A549 (cell line): ENCODE measurements around the gene ELL2. TPM values are rescaled to one million over a fixed set of nuclear protein-coding genes. Genes with fewer than 3 reads are reported as not detected.
A peak's percentile ranks its signal among the peaks of the same experiment; 100 is the strongest.

Source experiments
- ATAC-seq, 2 experiments: fragments of 200-7000 bp in 1 of 2; fragments of >200 bp in 1 of 2; cut with Nextera tagmentation in 1 of 2; cut with Tn5 transposase in 1 of 2; 3 replicates each; pipeline versions ENCODE4 v1.8.0 to v1.9.1; 2018 to 2020; ENCODE audit warnings: mild to moderate bottlenecking in 1 of 2, moderate library complexity in 1 of 2
- CTCF ChIA-PET: fragments of 300-600 bp; sonication (Branson Sonifier 250); formaldehyde crosslinking; extraction: SDS; loops from one replicate; lab custom pipeline; 2021; ENCODE audit warnings: antibody characterized with exemption, inconsistent platforms; lab: Yijun Ruan, JAX
- POLR2A ChIA-PET: fragments of 350-600 bp; formaldehyde crosslinking; extraction: SDS; loops from one replicate; lab custom pipeline; 2021; ENCODE audit warnings: antibody characterized with exemption, inconsistent platforms; lab: Yijun Ruan, JAX
- DNase-seq, 2 experiments: peaks; one replicate each; pipeline versions ENCODE4 v3.0.0 to v3.0.0-alpha.2; 2011 to 2016; ENCODE audit warnings: low read depth in 1 of 2, low spot score in 1 of 2
- FAIRE-seq: peaks from 2 replicates; lab custom pipeline; 2011; peaks lifted over from hg19 to GRCh38; lab: Jason Lieb, UNC
- H3K27ac ChIP-seq, 2 experiments: fragments of >200 bp; sonication (Bioruptor Twin); formaldehyde crosslinking; 3 replicates each; pipeline ENCODE4 v1.5.1; 2016 to 2017
- H3K4me1 ChIP-seq: fragments of >200 bp; sonication (Bioruptor Twin); formaldehyde crosslinking; 3 replicates; pipeline ENCODE4 v1.6.1; 2016
- H3K4me2 ChIP-seq: fragments of >200 bp; sonication (Bioruptor Twin); formaldehyde crosslinking; 3 replicates; pipeline ENCODE4 v1.6.1; 2016
- H3K4me3 ChIP-seq: fragments of >200 bp; sonication (Bioruptor Twin); formaldehyde crosslinking; 3 replicates; pipeline ENCODE4 v1.5.1; 2016
- H3K9me3 ChIP-seq: fragments of >200 bp; sonication (Bioruptor Twin); formaldehyde crosslinking; 3 replicates; pipeline ENCODE4 v1.6.1; 2016
- BHLHE40 ChIP-seq: IDR thresholded peaks from 2 replicates; pipeline ENCODE4 v1.6.1; 2012; ENCODE audit warnings: low read depth, low read length, inconsistent platforms
- CBX2 ChIP-seq: fragments of 200-600 bp; sonication (generic); IDR thresholded peaks from 2 replicates; pipeline ENCODE4 v1.6.1; 2016; ENCODE audit warnings: low read depth, mild to moderate bottlenecking, borderline replicate concordance
- CEBPB ChIP-seq, 2 experiments: fragments of >200 bp in 1 of 2; sonication (Bioruptor Twin) in 1 of 2; formaldehyde crosslinking in 1 of 2; IDR thresholded peaks; 2 replicates each; pipeline ENCODE4 v1.6.1; 2012 to 2016
- CHD2 ChIP-seq: fragments of 150-350 bp; IDR thresholded peaks from 2 replicates; pipeline ENCODE4 v1.6.1; 2014; ENCODE audit warnings: low read length; ENCODE audit not compliant: partially characterized antibody
- GATA3 ChIP-seq: IDR thresholded peaks from 2 replicates; pipeline ENCODE4 v1.6.1; 2012; ENCODE audit warnings: borderline replicate concordance
- HES2 ChIP-seq: fragments of >200 bp; sonication (Bioruptor Twin); formaldehyde crosslinking; IDR thresholded peaks from 2 replicates; pipeline ENCODE4 v1.6.1; 2016
- HEYL ChIP-seq: fragments of 250-450 bp; sonication (Bioruptor Pico); IDR thresholded peaks from 2 replicates; pipeline ENCODE4 v1.8.0; 2021; ENCODE audit warnings: mild to moderate bottlenecking, moderate library complexity
- HMGXB4 ChIP-seq: fragments of 250-450 bp; sonication (Bioruptor Pico); IDR thresholded peaks from 2 replicates; pipeline ENCODE4 v1.5.0; 2021; ENCODE audit warnings: mild to moderate bottlenecking, moderate library complexity, borderline replicate concordance
- JUNB ChIP-seq: fragments of >200 bp; sonication (Bioruptor Twin); formaldehyde crosslinking; IDR thresholded peaks from 2 replicates; pipeline ENCODE4 v1.6.1; 2016
- MAX ChIP-seq: IDR thresholded peaks from 2 replicates; pipeline ENCODE4 v1.6.1; 2012
- MAZ ChIP-seq: fragments of 150-350 bp; IDR thresholded peaks from 2 replicates; pipeline ENCODE4 v1.6.1; 2014; ENCODE audit warnings: antibody characterized with exemption, low read depth, low read length, borderline replicate concordance
- PHF8 ChIP-seq: fragments of 200-600 bp; sonication (generic); IDR thresholded peaks from 2 replicates; pipeline ENCODE4 v1.6.1; 2016; ENCODE audit warnings: low read depth, mild to moderate bottlenecking, antibody characterized with exemption, moderate library complexity, borderline replicate concordance
- RARB ChIP-seq: fragments of 250-450 bp; sonication (Bioruptor Pico); IDR thresholded peaks from 2 replicates; pipeline ENCODE4 v1.8.0; 2021; ENCODE audit warnings: mild to moderate bottlenecking, moderate library complexity
- RFX5 ChIP-seq: fragments of 450-650 bp; IDR thresholded peaks from 2 replicates; pipeline ENCODE4 v1.7.1; 2014; ENCODE audit warnings: antibody characterized with exemption, mild to moderate bottlenecking, moderate library complexity
- SMC3 ChIP-seq: fragments of >200 bp; sonication (Bioruptor Twin); formaldehyde crosslinking; IDR thresholded peaks from 3 replicates; pipeline ENCODE4 v1.6.1; 2018; ENCODE audit warnings: inconsistent platforms
- TFCP2L1 ChIP-seq: fragments of 250-450 bp; sonication (Bioruptor Pico); IDR thresholded peaks from 2 replicates; pipeline ENCODE4 v1.5.0; 2021; ENCODE audit warnings: mild to moderate bottlenecking
- TP53 ChIP-seq: fragments of 250-450 bp; sonication (Bioruptor Pico); IDR thresholded peaks from 2 replicates; pipeline ENCODE4 v1.5.0; 2021; ENCODE audit warnings: mild to moderate bottlenecking, moderate library complexity
- WGBS: methylation state at CpG from one replicate; pipeline ENCODE4 v1.1.6; 2017; ENCODE audit errors: missing lambda C conversion rate; 5-methylcytosine and 5-hydroxymethylcytosine counted together
- polyA plus RNA-seq, 4 experiments: library from polyadenylated mRNA; depleted of rRNA in 3 of 4; stranded (reverse); fragments of >200 nt; fragmentation: RNase III in 1 of 4; extraction: RNeasy Plus Mini Kit Qiagen cat#74134 plus additional on column Dnase treatment in 1 of 4; gene quantifications; 2 replicates in 3 of 4; 3 replicates in 1 of 4; pipeline ENCODE4 v1.2.3, GENCODE V29; 2011 to 2017

Gene ELL2
- polyA plus RNA-seq, 2 of the 4 experiments (the other 2 are of a cell fraction): 11.8 to 24.2 TPM

GRCh38 chr5:95886340-95887044, 75.2 kb downstream of the ELL2 start:
- Histone ChIP-seq H3K4me3 (no peak overlapping the region), H3K4me1 (peaks cover 16% of the 10 kb centered on the region), H3K4me2 (no peak overlapping the region), H3K9me3 (no peaks in the 10 kb centered on the region), H3K27ac (no peak overlapping the region)
- FAIRE-seq (no peak), DNase-seq (no peak), ATAC-seq (no peak)
- ChIA-PET CTCF (interaction anchor here (0.6 to 1.0 kb wide), 5 partner anchors 15 to 1268 kb away, joined by 3 to 4 read pairs (median 3); no protein-coding TSS in a partner anchor), POLR2A (interaction anchor here (0.7 kb wide), 1 partner anchor 25 kb away, joined by 5 read pairs; no protein-coding TSS in a partner anchor)
- no peak for TF ChIP-seq CBX2
- no peak for TF ChIP-seq TP53 (CRISPR knock-in tag)
- no peak for TF ChIP-seq GATA3
- no peak for TF ChIP-seq CEBPB (IDR thresholded peaks at IDR 0.05)
- TF ChIP-seq HEYL (CRISPR knock-in tag): no peak
- TF ChIP-seq TFCP2L1: no peak
- TF ChIP-seq RFX5: no peak
- no peak for TF ChIP-seq MAZ
- 90% methylated on average over 1 of the region's 1 CpG for WGBS

GRCh38 chr5:95884511-95884910, 77.1 kb downstream of the ELL2 start:
- Histone ChIP-seq H3K9me3 (no peaks in the 10 kb centered on the region), H3K4me1 (peaks cover 16% of the 10 kb centered on the region), H3K27ac (no peak overlapping the region), H3K4me2 (no peak overlapping the region), H3K4me3 (no peak overlapping the region)
- no peak for FAIRE-seq
- ChIA-PET POLR2A (no interaction called here), CTCF (interaction anchor here (0.8 to 1.8 kb wide), 3 partner anchors 8 to 451 kb away, joined by 3 to 5 read pairs (median 5); no protein-coding TSS in a partner anchor)
- 83% methylated on average over 1 of the region's 1 CpG for WGBS
- no peak for ATAC-seq
- DNase-seq: no peak
- no peak for TF ChIP-seq RARB
- TF ChIP-seq HMGXB4 (CRISPR knock-in tag): no peak
- TF ChIP-seq PHF8: no peak
- no peak for TF ChIP-seq SMC3

- Histone ChIP-seq H3K4me2 (no peak overlapping the region), H3K9me3 (no peaks in the 10 kb centered on the region)
- peak in 1 of 2 experiments; percentile 26; a peak in 1 of 6 replicates for ATAC-seq
- POLR2A ChIA-PET: no interaction called here
- WGBS: 61% methylated on average over 4 of the region's 4 CpGs
- DNase-seq: no peak
- no peak for TF ChIP-seq RARB
- TF ChIP-seq HMGXB4 (CRISPR knock-in tag): no peak
- no peak for TF ChIP-seq CEBPB (IDR thresholded peaks at IDR 0.05)
- TF ChIP-seq CHD2: no peak
- TF ChIP-seq MAX: no peak
- TF ChIP-seq BHLHE40: no peak
- TF ChIP-seq JUNB: no peak
- no peak for TF ChIP-seq CBX2
- TF ChIP-seq HES2: no peak
- TF ChIP-seq, all 56 proteins: peak for 0
- Histone ChIP-seq H3K4me1 (peaks cover 22% of the 10 kb centered on the region), H3K4me3 (no peak overlapping the region), H3K27ac (no peak overlapping the region)
- CTCF ChIA-PET: interaction anchor here (0.8 to 1.8 kb wide), 4 partner anchors 9 to 452 kb away, joined by 3 to 5 read pairs (median 4); no protein-coding TSS in a partner anchor
- no peak for FAIRE-seq
Observed at GRCh38 chr5:95884017-95884325, 77.7 kb downstream of the ELL2 start.
